HepG2 (cell line): ENCODE data around the gene SLBP. TPM values are rescaled to one million over a fixed set of nuclear protein-coding genes. Genes with fewer than 3 reads are reported as not detected.
A peak's percentile ranks its signal among the peaks of the same experiment; 100 is the strongest.

Source experiments
- ARNT ChIP-seq: fragments of 450-650 bp; IDR thresholded peaks from 2 replicates; pipeline ENCODE4 v1.6.1; 2017
- ATF2 ChIP-seq: sonication (generic); formaldehyde crosslinking; IDR thresholded peaks from 2 replicates; pipeline ENCODE4 v1.4.0; 2020; ENCODE audit warnings: missing genetic modification reagents
- ATF4 ChIP-seq, 2 experiments: fragments of 450-650 bp in 1 of 2; sonication (generic) in 1 of 2; formaldehyde crosslinking; IDR thresholded peaks; 2 replicates each; pipeline versions ENCODE4 v1.5.0 to v1.8.0; 2020 to 2022; ENCODE audit warnings: mild to moderate bottlenecking in 1 of 2, missing genetic modification reagents in 1 of 2
- BORCS8-MEF2B ChIP-seq: sonication (generic); formaldehyde crosslinking; IDR thresholded peaks from 2 replicates; pipeline ENCODE4 v1.8.0; 2022; ENCODE audit warnings: mild to moderate bottlenecking, missing genetic modification reagents
- CENPT ChIP-seq: sonication (generic); formaldehyde crosslinking; IDR thresholded peaks from 2 replicates; pipeline ENCODE4 v1.8.0; 2022; ENCODE audit warnings: low read depth, mild to moderate bottlenecking, moderate library complexity, missing genetic modification reagents
- FOXO4 ChIP-seq: sonication (generic); formaldehyde crosslinking; conservative IDR thresholded peaks from 2 replicates; pipeline ENCODE4 v1.8.1; 2023; ENCODE audit warnings: missing genetic modification reagents
- GMEB2 ChIP-seq: IDR thresholded peaks from 2 replicates; pipeline ENCODE4 v1.6.1; 2016; ENCODE audit warnings: missing biosample characterization, missing genetic modification reagents, low read depth
- IRX3 ChIP-seq: sonication (generic); formaldehyde crosslinking; IDR thresholded peaks from 2 replicates; pipeline ENCODE4 v1.8.1; 2023; ENCODE audit warnings: mild to moderate bottlenecking, low read depth, missing genetic modification reagents, borderline replicate concordance
- KLF16 ChIP-seq, 2 experiments: sonication (generic) in 1 of 2; formaldehyde crosslinking in 1 of 2; IDR thresholded peaks; 2 replicates each; pipeline versions ENCODE4 v1.6.1 to v1.8.0; 2016 to 2023; ENCODE audit warnings: missing genetic modification reagents in 2 of 2, missing compliant biosample characterization in 1 of 2
- MTA3 ChIP-seq: sonication (generic); formaldehyde crosslinking; IDR thresholded peaks from 2 replicates; pipeline ENCODE4 v1.4.0; 2020; ENCODE audit warnings: missing genetic modification reagents
- PAF1 ChIP-seq: IDR thresholded peaks from 2 replicates; pipeline ENCODE4 v1.6.1; 2016; ENCODE audit warnings: missing genetic modification reagents, missing compliant biosample characterization
- RAD21 ChIP-seq: fragments of 450-650 bp; formaldehyde crosslinking; IDR thresholded peaks from 2 replicates; pipeline ENCODE4 v1.5.0; 2020; ENCODE audit warnings: mild to moderate bottlenecking
- RCOR2 ChIP-seq: IDR thresholded peaks from 2 replicates; pipeline ENCODE4 v1.6.1; 2016; ENCODE audit warnings: missing biosample characterization, missing genetic modification reagents
- RFXANK ChIP-seq: IDR thresholded peaks from 2 replicates; pipeline ENCODE4 v1.6.1; 2016
- SAP130 ChIP-seq: IDR thresholded peaks from 2 replicates; pipeline ENCODE4 v1.6.1; 2016; ENCODE audit warnings: low read depth
- SMAD9 ChIP-seq: sonication (generic); formaldehyde crosslinking; IDR thresholded peaks from 2 replicates; pipeline ENCODE4 v1.5.1; 2020; ENCODE audit warnings: mild to moderate bottlenecking, missing genetic modification reagents
- SOX13 ChIP-seq, 3 experiments: fragments of 450-650 bp in 1 of 3; sonication (generic) in 1 of 3; formaldehyde crosslinking in 1 of 3; IDR thresholded peaks in 2 of 3; conservative IDR thresholded peaks in 1 of 3; 2 replicates each; pipeline versions ENCODE4 v1.5.0 to v1.6.1; 2016 to 2020; ENCODE audit warnings: antibody characterized with exemption in 1 of 3, mild to moderate bottlenecking in 1 of 3, missing compliant biosample characterization in 1 of 3, missing genetic modification reagents in 1 of 3, moderate library complexity in 1 of 3
- THAP7 ChIP-seq: sonication (generic); formaldehyde crosslinking; IDR thresholded peaks from 2 replicates; pipeline ENCODE4 v1.8.1; 2023; ENCODE audit warnings: mild to moderate bottlenecking, missing genetic modification reagents
- ZFP90 ChIP-seq: sonication (generic); formaldehyde crosslinking; IDR thresholded peaks from 2 replicates; pipeline ENCODE4 v1.8.0; 2022; ENCODE audit warnings: missing genetic modification reagents, mild to moderate bottlenecking, inconsistent platforms, borderline replicate concordance
- ZNF331 ChIP-seq: sonication (generic); formaldehyde crosslinking; IDR thresholded peaks from 2 replicates; pipeline ENCODE4 v1.4.0; 2020; ENCODE audit warnings: missing genetic modification reagents
- ZNF580 ChIP-seq: IDR thresholded peaks from 2 replicates; pipeline ENCODE4 v1.6.1; 2016; ENCODE audit warnings: low read depth, borderline replicate concordance
- ZNF605 ChIP-seq: sonication (generic); formaldehyde crosslinking; IDR thresholded peaks from 2 replicates; pipeline ENCODE4 v1.8.0; 2022; ENCODE audit warnings: mild to moderate bottlenecking, missing genetic modification reagents
- ZNF614 ChIP-seq: IDR thresholded peaks from 2 replicates; pipeline ENCODE4 v1.6.1; 2018; ENCODE audit warnings: missing biosample characterization, missing genetic modification reagents, inconsistent platforms, borderline replicate concordance
- ZNF780A ChIP-seq: sonication (generic); formaldehyde crosslinking; IDR thresholded peaks from 2 replicates; pipeline ENCODE4 v1.8.0; 2022; ENCODE audit warnings: mild to moderate bottlenecking, missing genetic modification reagents, moderate library complexity
- polyA plus RNA-seq, 8 experiments: library from polyadenylated mRNA; depleted of rRNA in 3 of 8; stranded (reverse) in 7 of 8; unstranded in 1 of 8; fragments of >200 nt; fragmentation: Illumina TruSeq in 4 of 8; extraction: Trizol in 4 of 8; gene quantifications; 2 replicates each; pipeline versions ENCODE4 v1.2.1 to v1.2.3, GENCODE V29; 2011 to 2016; ENCODE audit warnings: low read depth in 4 of 8, missing spikeins in 1 of 8, mixed read lengths in 1 of 8; ENCODE audit not compliant: insufficient read depth in 1 of 8
- total RNA-seq, 5 experiments: library from RNA; depleted of rRNA; stranded (reverse); fragments of >200 nt; fragmentation: Illumina TruSeq; extraction: Trizol; gene quantifications; 2 replicates each; pipeline ENCODE4 v1.2.3, GENCODE V29; 2016; ENCODE audit warnings: low read depth in 1 of 5

SLBP gene
- total and polyA plus RNA-seq, 2 of the 13 experiments (the other 11 are each of a cell fraction or from before 2014, with no cell fraction given): 43.9 to 104 TPM

- peak in 1 of 2 experiments; percentile 26; a peak in 1 of 4 replicates for TF ChIP-seq KLF16 (CRISPR knock-in tag; IDR thresholded peaks at IDR 0.05)
- TF ChIP-seq IRX3 (CRISPR knock-in tag): no peak
- TF ChIP-seq ZFP90 (CRISPR knock-in tag): no peak
- TF ChIP-seq ARNT: no peak
- peak; percentile 71 for TF ChIP-seq RAD21 (CRISPR knock-in tag)
- TF ChIP-seq BORCS8-MEF2B: 0 out of 2 replicates have a peak, but pooled peaks have one; percentile 39
- TF ChIP-seq PAF1 (CRISPR knock-in tag): no peak
- peak; percentile 49; the same call in 1 of the 2 replicates for TF ChIP-seq ZNF614 (CRISPR knock-in tag)
- TF ChIP-seq ATF2 (CRISPR knock-in tag): 0 out of 2 replicates have a peak, but pooled peaks have one; percentile 60
- TF ChIP-seq MTA3 (CRISPR knock-in tag): no peak
- no peak for TF ChIP-seq ZNF331 (CRISPR knock-in tag)
- peak; percentile 58 for TF ChIP-seq SAP130 (CRISPR knock-in tag)
- TF ChIP-seq SOX13 (IDR thresholded peaks at IDR 0.05): no peak
- TF ChIP-seq SOX13 (CRISPR knock-in tag; conservative IDR thresholded peaks at IDR 0.05 in 1 of 2, IDR thresholded peaks at IDR 0.05 in 1 of 2): 0 out of 4 replicates have a peak, but pooled peaks of 1 of the 2 experiments have one; percentile 8
- TF ChIP-seq SMAD9 (CRISPR knock-in tag): no peak
- TF ChIP-seq RFXANK (CRISPR knock-in tag): no peak
- no peak for TF ChIP-seq THAP7
- no peak for TF ChIP-seq FOXO4 (CRISPR knock-in tag)
- TF ChIP-seq ZNF780A (CRISPR knock-in tag): no peak
- no peak for TF ChIP-seq ZNF605 (CRISPR knock-in tag)
- no peak for TF ChIP-seq GMEB2 (CRISPR knock-in tag)
- no peak for TF ChIP-seq ATF4 (CRISPR knock-in tag; IDR thresholded peaks at IDR 0.05)
- TF ChIP-seq RCOR2: no peak
- no peak for TF ChIP-seq CENPT
- TF ChIP-seq ZNF580 (CRISPR knock-in tag): no peak
Observed at GRCh38 chr4:1726146-1726934, 14.2 kb upstream of the SLBP start (continued).
